ENCODE data around the gene MSRB3. TPM values are rescaled to one million over a fixed set of nuclear protein-coding genes. Genes with fewer than 3 reads are reported as not detected.

MSRB3 gene
- total RNA-seq, 1 donor from 2014 or later: 81.1 TPM

DNA sequence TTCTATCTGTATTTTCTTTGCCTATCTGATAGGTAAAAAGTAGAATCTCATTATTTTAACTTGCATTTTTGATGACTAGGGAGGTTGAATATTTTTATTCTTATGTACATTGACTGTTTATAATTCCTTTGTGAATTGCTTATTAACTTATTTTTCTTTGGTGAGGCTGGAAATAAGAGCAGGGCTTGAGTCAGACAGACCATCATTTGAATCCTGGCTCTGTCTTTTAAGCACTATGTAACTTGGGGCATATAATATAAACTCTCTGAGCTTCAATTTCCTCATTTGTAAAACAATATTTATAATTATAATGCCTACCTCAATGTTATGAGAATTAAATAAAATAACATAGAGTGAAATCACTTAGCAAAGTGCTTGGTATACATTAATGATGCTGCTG, 108.9 kb downstream of the MSRB3 start:
- no peak for DNase-seq (ENCODE audit: low spot score)

DNA sequence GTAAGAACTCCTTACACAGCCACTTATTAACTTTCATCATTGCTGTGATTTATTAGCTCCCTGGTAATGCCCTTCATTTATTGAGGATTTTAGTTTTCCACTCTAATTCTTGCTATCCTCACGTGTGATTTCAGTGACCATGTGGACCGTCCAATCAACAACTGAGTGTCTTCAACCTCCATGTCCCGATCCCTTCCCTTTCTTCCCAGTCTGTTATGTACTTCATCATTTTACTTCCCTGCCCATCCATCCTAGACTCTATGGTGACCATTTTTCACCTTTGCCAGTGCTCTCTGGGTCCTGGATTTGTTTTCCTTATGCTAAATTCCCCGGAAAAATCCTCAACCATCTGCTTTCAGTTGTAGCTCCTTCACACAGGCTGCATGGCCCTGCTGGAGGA, 111.0 kb downstream of the MSRB3 start:
- DNase-seq (ENCODE audit: low spot score): no peak

DNA sequence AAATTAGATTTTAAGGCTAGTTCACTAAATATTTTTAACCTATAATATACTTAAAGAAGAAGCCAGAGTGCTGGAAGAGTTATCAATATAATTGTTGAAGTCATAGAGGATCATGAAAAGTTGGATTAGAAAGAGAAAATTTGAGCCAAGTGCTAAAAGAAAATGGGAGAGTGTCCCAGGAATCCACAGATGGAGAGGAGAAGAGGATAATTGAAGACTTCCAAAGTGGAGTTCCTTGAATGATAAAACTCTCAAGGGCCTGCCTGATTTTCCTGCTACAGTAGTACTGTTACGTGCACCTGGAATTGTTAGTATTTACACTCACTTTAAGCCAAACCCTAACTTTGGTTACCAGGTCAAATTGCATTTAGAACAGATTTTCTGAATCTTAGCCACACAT, 113.2 kb downstream of the MSRB3 start:
- DNase-seq (ENCODE audit: low spot score): no peak

DNA sequence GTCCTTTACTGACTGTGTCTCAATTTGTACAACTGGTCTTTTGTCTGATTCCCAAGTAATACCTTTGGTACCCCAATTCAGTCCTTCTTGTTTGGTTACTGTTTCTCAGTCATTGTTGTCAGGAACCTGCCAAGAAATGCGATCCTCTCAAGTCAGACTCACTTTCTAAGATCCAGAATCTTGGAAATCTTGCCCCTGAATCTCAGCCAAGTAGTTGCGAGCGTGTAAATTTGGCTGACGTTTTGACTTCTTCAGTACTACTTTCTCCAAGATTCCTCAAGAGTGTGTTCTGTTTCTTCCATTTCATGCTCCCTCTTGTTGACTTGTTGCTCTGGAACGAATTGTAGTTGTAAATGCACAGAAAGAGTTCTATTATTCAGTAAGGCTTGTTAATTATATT, 114.0 kb downstream of the MSRB3 start:
- no peak for DNase-seq (ENCODE audit: low spot score)

DNA sequence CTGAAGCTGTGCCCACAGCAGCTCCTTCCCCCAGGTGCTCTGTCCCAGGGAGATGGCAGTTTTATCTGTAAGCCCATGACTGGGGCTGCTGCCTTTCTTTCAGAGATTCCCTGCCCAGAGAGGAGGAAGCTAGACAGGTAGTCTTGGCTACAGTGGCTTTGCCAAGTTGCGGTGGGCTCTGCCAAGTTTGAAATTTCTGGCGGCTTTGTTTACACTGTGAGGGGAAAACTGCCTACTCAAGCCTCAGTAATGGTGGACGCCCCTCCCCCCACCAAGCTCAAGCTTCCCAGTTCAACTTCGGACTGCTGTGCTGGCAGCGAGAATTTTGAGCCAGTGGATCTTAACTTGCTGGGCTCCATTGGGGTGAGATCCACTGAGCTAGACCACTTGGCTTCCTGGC, 124.7 kb downstream of the MSRB3 start:
- no peak for DNase-seq (ENCODE audit: low spot score)

DNA sequence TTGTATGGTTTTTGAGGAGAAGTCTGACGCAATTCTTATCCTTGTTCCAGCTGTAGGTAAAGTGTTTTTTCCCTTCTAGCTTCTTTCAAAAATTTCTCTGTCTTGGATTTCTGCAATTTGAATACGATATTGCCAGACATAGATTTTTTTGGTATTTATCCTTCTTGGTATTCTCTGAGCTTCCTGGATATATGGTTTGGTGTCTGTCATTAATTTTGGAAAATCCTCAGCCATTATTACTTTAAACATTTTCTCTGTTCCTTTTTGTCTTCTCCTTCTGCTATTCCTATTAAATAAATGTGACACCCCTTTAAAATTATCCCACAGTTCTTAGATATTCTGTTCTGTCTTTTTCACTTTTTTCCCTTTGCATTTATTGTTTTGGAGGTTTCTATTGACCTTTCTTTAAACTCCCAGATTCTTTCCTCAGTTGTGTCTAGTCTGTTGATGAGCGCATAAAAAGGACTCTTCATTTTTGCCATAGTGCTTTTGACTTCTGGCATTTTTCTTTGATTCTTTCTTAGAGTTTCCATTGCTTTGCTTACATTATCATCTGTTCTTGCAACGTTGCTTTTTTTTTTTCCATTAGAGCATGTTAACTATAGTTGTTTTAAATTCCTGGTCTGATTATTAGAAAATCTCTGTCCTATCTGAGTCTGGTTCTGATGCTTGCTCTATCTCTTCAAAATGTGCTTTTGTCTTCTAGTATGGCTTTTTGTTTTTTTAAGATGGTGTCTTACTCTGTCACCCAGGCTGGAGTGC, 129.1 kb downstream of the MSRB3 start:
- no peak for DNase-seq (ENCODE audit: low spot score)

DNA sequence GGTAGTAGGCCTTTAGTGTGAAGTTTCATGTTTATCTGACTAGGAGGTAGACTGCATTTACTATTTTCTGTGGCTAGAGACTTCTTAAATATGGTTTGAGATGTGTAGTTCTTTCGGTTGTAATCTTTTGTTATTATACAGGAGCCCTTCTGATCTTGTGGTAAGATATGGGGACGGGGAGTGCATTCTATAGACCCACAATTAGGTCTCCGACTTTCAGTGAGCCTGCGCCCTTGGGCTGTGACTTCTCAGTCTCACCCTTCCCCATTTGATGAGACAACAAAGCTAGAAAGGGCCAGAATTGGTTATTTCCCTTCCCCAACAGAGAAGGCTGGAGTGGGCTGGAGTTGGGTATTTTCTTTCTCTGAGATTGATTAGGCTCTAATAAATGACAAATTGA, 130.0 kb downstream of the MSRB3 start:
- DNase-seq (ENCODE audit: low spot score): no peak

DNA sequence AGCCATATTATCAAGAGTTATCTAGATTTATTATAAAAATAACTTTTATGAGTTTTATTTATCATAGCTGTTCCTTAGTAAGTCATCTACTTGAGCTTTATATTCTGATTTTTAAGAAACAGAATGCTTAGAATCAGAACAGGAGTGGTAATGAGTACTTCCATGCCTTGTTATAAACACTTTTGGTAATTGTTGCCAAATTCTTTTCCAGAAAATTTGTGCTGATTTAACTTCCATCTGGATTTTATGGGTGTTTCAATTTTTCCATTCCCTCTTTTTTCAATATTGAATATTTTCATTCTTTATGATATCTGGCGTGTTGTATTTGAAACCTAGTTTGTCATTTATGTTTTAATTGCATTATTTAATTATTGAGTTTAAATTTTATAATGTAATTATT, 131.2 kb downstream of the MSRB3 start:
- DNase-seq (ENCODE audit: low spot score): no peak

DNA sequence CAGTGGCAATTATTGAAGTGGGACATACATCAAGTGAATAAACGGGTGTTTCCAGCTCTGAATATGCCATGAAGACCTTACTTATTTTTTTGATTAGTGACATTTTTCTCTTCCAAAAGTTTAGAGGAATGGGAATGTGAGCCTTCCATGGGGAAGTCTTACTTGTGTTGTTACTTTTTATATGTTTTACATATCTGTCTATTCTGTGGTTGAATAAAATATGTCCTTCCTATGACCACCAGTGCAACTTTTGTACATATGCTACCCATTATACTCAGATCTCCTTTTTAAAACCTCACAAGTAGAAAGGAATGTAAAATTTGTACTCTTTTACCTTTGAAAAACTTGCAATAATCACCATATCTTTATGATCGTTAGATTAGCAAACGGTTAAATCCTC, 132.7 kb downstream of the MSRB3 start:
- no peak for DNase-seq (ENCODE audit: low spot score)

DNA sequence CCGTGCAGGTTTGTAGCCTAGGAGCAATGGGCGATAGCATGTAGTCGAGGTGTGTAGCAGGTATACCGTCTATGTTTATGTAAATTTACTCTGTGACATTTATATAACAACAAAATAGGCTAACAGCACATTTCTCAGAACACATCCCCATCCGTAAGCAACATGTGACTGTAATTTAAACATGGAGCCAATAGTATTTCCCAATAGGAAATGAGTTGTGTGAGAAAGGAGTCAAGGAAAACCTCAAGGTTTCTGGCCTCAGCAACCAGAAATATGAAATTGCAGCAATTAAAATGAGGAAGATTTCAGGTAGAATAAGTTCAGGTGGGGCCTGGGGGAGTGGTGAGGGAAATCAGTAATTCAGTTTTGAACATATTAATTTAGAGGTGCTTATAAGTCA, 136.0 kb downstream of the MSRB3 start:
- DNase-seq (ENCODE audit: low spot score): no peak

DNA sequence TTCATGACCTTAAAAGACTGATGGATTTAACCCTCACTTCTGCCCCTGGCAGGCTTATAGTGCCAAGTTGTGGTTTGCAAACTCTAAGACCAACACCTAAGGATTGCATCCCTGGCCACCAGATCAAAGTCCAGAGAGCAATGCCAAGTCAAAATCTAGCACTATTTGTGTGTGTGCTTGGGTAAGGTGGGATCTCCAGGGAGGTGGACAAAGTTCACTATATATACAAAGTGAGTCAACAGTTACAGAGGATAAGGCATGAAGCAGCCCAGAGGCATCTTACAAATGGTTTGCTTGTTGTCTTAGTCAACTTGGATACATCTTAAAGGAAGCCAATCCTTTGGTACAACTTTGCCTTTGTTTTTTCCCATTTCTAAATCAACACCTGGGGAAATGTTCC, 137.3 kb downstream of the MSRB3 start:
- DNase-seq (ENCODE audit: low spot score): no peak

DNA sequence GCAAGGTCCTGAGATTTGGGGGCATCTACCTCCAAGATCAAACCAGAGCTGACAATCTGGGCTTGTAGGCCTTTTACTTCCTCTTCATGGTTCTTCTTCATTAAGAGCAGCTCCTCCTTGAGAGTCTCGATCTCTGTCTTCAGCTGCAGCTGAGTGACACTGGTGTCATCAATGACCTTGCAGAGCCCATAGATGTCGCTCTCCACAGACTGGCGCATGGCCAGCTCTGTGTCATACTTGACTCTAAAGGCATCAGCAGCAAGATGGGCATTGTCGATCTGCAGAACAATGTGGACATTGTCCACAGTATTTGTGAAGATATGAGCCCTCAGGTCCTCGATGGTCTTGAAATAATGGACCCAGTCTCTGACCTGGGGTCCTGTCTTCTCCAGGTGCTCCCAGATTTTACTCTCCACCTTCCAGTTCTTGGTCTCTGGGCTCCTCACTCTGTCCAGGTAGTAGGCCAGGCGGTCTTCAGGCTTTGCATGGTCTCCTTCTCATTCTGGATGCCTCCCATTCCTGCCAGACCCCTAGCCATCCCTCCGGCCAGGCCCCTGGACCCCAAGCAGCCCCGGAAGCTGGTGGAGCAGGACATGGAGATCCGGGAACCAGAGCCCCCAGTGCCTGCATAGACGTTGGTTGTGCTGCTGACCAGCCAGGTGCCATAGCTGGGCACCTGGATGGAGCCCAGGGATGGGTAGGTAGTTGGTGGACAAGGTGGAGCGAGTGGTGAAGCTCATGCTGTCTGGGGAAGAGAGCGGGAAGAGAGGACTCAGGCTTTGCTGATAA, 141.0 kb downstream of the MSRB3 start:
- DNase-seq (ENCODE audit: low spot score): no peak

DNA sequence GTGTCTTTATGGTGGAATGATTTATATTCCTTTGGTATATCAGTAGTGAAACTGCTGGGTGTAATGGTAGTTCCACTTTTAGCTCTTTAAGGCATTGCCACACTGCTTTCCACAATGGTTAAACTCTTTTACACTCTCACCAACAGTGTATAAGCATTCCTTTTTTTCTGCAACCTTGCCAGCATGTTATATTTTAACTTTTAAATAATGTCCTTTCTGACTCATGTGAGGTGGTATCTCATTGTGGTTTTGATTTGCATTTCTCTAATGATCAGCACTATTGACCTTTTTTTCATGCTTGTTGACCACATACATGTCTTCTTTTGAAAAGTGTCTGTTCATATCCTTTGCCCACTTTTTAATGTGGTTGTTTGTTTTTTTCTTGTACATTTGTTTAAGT, 142.5 kb downstream of the MSRB3 start:
- DNase-seq (ENCODE audit: low spot score): no peak

DNA sequence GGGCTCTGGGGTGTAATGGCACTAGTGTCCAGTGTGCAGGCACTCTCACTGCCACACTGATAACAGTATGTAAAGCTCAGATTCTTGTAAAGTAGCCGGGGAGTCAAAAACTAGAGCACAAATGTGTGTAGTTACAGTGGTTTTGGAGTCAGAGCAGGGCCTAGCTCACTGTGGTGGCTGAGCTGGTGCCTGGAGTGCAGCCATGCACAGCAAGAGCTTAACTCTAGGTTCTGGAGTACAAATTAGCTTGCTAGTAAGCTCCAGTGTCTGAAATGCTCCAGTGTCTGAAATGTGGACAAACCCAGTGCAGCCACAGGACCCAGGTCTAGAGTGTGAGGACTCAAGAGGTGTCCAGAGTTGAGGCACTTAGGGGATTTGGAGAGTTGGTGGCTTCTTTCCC, 149.2 kb downstream of the MSRB3 start:
- no peak for DNase-seq (ENCODE audit: low spot score)

DNA sequence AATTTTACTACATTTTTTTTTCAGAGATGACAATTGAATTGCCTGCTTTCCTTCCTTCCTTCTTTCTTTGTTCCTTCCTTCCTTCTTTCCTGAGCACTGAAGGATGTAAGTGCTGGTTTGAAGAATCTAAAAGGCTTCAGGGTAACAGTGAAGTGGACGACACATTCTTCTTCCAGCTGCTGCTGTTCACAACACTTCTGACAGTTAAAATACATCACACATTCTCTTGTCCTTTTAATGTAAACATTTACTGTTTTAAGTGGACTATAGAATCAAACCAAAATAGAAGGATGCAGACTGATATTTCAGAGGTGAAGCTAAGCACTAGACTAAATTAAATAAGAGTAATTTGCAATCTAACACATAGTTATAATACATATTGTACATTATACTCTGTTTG, 151.5 kb downstream of the MSRB3 start:
- DNase-seq (ENCODE audit: low spot score): no peak

DNA sequence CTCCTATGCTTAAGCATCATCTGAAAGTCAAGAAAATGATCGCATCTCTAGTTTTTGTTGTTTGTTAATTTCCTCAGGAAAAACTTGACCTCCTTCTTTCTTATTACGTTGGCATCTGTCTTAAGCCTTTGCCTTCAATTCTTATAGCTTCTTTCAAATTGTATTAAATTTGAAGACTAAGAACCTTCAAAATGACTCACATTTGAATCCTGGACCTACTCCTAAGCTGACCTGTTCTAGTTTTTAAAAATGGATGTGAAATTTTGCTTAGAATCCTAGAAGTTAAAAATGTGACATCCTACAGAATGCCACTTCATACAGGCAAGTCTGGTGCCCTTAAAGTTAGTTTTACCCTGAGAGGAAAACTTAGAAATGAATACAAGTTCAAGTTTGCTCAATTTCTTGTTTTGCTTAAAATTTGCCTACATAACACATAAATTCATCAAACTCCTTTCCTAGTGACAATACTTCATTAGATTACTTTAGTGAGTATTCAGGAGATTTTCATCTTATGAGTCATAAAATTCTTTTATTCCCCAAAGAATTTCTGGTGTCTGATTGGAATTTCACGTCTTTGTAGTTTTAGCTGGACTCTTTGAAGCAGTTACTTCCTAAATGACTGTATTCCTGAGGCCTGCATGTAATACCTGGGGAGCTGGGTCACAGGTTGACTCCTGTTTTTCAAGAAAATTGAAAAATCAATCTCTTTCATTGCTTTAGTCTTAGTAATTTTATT, 152.3 kb downstream of the MSRB3 start:
- DNase-seq (ENCODE audit: low spot score): no peak

DNA sequence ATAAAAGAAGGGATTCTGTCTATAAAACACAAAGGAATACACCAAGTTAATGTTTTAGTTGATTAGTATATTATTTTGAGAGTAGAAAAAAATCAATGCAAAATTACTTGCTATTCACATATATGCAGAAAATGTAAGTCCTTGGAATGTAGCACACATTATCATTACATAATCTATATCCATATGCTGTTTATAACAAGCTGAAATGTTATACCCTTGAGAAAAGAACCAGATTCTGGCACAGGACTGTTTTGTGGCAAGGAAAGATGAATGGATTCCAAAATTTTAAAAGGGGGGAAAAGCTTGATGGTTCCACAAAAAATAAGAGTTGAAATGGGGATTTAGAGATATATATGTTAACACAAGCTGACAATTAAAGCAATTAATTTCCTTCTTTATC, 153.6 kb downstream of the MSRB3 start:
- DNase-seq (ENCODE audit: low spot score): no peak

DNA sequence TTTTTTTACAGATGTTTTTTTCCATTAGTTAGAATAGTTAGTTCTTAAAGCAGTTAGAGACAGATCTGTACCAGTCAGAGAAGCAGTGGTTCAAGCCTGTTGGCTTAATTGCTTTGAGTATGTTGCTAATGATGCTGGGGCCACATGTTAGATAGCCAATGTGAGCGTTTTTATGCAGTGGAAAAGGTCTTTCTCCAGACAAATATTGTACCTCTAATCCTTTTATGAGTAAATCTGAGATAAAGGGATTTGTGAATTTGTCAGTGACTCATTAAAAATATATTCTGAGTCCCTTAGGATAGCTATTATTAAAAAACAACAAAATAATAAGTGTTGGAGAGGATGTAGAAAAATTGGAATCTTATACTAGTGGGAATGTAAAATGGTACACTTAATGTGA, 154.2 kb downstream of the MSRB3 start:
- no peak for DNase-seq (ENCODE audit: low spot score)

DNA sequence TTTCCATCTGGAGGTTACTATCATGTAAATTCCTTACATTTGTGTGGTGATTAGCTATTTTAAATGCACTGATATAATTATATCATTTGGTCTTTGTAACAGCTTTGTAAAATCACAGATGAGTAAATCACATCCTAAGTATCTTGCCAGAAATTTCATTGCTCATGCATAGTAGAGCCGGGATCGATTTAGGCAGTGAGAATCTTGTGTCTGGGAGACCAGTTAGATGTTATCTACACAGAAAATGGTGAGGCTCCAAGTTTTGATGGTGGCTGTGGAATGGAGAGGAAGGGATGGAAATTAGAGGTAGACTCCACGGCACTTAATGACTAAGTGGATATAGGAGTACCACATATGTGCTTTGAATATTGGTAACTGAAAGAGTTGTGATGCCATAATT, 156.3 kb downstream of the MSRB3 start:
- DNase-seq (ENCODE audit: low spot score): no peak

DNA sequence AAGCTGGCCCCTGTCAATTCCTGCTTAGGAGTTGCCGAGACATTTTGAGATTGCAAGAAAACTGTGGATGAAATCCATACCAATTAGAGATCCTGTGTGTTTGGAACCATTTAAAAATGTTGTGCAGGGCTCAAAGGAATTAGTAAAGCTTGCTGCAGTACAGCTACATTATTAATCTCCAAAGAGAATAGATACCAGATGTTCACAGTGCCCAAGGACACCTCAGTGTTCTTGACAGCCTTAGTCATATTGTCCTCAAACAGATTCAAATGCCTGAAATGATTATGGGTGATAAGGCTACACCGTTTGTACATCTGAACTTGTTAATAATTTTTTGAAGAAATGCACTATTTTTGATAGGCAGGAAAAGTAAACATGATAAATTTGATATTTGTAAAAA, 164.6 kb downstream of the MSRB3 start:
- no peak for DNase-seq (ENCODE audit: low spot score)

DNA sequence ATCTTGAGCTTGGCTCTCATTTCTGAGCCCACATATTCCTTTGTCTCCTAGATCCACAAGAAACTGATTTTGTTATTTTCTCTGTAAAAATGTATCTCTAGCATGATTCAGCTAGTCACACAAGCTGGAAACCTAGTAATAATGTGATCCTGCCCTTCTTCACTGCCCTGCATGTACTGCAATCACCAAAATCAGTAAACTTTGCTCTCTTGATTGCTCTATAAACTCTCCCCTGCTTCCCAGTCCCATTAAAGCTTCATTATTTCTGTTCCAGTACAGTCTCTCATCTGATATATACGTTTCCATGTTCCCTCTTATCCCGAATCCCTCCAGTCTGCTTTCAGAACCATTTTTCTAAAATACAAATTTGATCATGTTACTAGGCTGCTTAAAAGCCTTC, 166.5 kb downstream of the MSRB3 start:
- DNase-seq (ENCODE audit: low spot score): no peak

DNA sequence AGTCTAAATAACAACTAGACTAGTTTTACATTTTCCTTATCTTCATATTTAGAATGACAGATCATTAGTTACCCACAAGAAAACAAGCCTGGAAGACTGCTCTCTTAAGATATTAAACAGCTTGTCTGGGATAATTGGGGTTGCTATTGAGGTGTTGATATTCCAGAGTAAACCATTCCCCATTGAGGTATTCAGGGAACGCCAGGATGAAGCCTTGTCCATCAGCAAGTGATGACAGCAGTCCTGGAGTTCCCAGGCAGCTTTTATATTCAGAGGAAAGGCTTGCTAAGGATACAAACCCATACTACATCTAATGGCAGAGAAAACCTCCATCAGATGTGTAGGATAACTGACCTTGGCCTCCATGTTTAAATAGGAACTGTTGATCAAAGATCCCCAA, 168.4 kb downstream of the MSRB3 start:
- no peak for DNase-seq (ENCODE audit: low spot score)
